NCI-H2107 treated with DMSO at 0.1 percent for 48 hours (cell line): ENCODE results near the gene GABPB1.
"Not testable (repeated sequence)": the region's sequence is repeated elsewhere in the genome, so short reads cannot be mapped to it uniquely, and the experiment has no call there.

ENCODE experiments used
- DNase-seq: peaks from one replicate; lab custom pipeline; 2025; ENCODE audit not compliant: unreplicated experiment; lab: John Stamatoyannopoulos, UW

The GABPB1 gene

DNA sequence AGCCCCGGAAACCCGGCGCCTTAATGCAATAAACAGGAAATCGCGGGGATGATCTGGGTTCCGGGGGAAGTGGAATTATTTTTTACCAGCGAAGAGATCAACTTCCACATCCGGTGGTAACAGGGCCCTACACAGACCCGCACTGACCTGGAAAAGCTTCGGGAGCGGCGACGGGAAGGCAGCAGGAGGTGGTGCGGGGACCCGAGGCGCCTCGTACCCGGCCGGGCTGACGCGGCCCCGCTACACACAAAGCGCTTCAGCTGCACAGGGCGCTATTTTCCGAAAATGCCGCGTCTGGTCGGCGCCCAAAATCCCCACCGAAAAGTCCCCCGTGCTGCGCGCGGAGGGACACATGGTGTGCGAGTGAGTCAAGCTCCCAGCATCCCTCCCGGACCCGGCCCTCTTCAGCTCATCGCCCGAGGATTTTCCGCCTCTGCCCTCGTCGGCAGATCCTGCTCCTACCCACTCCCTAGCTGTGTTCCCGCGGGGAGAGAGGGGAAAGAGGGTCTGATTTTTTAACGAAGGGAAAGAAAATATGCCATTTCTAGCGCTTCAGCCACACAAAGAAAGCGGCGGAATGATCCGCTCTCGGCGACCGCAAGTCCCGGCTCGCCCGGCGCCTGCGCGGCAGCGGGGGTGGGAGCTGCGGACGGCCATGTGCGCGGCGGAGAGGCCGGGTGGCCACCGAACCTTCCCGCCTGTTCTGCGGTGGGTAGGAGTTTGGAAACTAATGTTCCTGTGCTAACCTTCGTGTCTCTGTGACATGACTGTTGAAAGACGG lies at the start of gene GABPB1:
Gene GABPB1, minus strand, starts transcription at position 361 of the 781 bp plus-strand sequence. CDS start 45,400 bp downstream, outside the sequence.
- peak; percentile 47 for DNase-seq

DNA sequence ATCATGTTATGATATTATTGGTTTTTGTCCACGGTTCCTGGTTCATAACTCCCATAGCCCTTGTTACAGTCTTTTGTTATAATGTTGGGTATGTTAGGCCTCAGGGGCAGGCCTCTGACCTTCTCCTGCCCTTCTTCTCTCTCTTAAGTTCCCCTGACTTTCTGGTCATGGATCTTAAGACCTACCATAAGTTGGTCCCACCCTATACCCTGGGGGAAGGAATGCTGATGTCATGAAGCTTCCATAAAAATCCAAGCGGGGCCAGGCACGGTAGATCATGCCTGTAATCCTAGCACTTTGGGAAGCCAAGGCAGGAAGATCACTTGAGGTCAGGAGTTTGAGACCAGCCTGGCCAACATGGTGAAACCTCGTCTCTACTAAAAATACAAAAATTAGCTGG lies 36.6 kb upstream of the GABPB1 start:
- not testable (repeated sequence) for DNase-seq

DNA sequence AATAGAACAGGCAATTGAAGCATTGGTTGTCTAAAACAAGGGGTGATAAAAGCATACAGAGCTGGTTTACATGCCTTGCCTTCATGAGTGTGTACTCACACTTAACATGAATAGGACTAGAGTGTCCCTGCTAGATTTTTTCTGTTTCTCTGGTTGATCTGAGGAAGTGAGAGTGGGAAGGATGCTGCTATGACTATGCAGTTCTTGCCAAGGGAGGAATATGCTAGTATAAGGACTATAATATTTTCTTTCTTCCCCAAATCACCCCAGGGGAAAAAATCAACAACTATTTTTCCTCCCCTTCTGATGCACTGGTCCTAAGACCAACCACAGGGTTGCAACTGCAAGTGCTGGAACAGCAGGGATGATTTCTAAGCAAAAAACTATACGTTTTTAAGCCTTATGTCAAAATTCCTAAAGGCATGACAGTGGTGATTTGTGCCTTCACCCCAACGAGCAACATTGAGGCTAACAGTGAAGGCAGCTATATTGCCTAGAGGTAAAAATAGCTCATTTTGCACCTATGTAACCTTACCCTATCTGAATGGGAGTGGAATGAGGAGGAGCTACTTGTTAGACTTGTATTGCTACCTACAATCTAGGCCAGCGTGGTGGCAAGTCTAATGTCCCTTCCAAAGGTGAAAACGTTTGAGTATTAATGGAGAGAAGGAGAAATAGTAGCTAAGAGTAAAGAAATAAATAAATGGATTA lies 35.7 kb upstream of the GABPB1 start:
- DNase-seq, result no peak

DNA sequence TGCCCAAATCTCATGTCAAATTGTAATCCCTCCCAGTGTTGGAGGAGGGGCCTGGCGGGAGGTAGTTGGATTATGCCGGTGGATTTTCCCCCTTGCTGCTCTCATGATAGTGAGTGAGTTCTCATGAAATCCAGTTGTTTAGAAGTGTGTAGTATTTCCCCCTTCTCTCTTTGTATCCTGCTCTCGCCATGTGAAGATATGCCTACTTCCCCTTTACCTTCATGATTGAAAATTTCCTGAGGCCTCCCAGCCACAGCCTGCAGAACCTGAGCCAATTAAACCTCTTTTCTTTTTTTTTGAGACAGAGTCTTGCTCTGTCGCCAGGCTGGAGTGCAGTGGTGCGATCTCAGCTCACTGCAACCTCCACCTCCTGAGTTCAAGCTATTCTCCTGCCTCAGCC lies 27.4 kb upstream of the GABPB1 start:
- DNase-seq, result not testable (repeated sequence)

DNA sequence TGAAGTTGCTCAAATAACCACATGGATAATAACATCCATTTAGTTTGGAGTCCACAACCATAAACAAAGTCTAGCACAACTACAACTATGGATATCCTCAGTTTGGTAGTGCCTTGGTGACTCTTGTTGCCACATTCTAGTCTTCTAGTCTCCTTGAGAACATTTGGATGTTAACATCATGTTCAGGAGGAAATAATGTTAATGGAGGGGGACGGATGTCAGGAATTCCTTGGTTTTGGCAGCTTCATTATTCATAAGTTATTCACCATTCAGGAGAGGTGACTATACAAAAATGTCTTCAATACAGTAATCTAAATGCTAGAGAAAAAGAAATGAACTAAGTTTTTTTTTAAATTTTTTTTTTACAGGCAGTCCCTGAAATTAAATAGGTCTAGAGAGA lies 26.4 kb upstream of the GABPB1 start:
- no peak for DNase-seq

DNA sequence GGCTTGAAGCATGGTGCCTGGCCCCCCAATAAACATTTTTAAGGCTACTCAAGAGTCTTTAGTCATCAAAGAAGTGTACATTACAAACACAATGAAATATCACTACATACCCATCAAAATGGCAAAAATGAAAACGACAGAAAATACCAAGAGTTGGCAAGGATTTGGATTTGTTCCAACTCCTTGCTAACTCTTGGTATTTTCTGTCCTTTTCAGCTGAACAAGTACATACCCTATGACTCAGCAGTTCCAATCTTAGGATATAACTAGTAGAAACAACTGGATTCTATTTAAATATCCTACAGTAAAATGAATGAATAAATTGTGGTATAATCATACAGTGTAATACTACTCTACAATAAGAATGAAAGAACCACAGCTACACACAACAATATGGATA lies 25.1 kb upstream of the GABPB1 start:
- no peak for DNase-seq

DNA sequence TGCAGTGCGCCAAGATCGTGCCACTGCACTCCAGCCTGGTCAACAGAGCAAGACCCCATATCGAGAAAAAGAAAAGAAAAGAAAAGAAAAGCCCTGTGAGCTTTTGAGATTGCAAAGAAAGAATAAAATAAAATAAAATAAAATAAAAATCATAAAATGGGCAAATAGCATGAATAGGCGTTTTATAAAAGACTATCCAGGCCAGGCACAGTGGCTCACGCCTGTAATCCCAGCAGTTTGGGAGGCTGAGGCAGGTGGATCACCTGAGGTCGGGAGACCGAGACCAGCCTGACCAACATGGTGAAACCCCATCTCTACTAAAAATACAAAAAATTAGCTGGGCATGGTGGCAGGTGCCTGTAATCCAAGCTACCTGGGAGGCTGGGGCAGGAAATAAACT lies 24.4 kb upstream of the GABPB1 start:
- DNase-seq, result not testable (repeated sequence)

DNA sequence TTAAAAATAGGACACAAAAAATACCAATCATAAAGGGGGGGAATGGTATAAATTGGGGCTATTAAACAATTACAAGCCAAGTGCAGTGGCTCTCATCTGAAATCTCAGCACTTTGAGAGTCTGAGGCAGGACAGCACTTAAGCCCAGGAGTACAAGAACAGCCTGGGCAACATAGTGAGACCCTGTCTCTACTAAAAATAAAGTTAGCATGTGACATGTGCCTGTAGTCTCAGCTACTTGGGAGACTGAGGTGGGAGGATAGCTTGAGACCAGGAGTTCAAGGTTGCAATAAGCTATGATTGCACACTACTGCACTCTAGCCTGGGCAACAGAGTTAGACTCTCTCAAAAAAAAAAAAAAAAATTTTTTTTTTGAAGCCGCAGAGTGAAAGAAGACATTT lies 23.8 kb upstream of the GABPB1 start:
- no peak for DNase-seq

DNA sequence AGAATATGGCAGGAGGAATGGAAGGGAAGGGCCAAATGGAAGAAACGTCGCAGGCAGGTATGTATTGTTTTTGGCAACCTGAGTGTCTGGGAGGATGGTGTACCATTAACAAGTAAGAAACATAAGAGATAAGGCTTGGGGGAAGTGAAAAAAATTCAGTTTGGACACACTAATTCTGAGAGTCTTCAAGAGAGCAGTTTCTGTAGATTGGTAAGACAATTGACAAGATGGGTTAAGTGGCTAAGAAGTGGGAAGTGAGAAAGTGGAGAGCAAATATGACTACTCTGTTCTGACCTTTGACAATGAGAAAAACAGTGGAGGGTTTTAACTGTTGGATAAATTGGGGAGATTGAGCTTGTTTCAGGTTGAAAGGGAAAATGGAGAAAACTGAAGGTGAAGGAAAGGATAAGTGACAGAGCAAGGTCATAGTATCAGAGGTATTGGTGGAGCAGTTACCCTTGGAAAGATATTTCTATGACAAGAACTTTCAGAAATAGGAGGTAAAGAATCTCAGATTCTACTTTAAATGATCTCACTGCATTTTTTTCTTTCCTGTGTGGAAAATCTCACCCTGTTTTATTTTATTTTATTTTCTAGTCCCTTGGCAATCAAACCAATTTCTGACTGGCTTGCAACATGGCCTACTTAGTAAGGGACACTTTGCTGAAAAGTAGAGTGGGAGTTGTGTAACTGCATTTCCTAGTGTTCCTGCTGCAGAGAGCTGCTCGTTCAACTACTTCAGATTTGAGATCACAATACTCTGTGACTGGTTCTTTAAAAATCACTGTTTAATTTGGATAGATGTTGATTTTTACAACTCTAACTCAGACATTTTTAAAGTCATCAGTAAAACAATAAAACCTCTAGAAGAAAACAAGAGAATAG lies 23.1 kb upstream of the GABPB1 start:
- DNase-seq, result no peak

DNA sequence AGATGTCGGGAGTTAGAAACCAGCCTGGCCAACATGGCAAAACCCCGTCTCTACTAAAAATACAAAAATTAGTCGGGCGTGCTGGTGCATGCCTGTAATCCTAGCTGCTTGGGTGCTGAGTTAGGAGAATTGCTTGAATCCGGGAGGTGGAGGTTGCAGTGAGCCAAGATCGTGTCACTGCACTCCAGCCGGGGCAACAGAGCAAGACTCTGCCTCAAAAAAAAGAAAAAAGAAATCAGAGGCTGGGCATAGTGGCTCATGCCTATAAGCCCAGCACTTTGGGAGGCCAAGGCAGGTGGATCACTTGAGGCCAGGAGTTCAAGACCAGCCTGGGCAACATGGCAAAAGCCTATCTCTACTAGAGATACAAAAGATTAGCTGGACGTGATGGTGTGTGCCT lies 14.6 kb upstream of the GABPB1 start:
- not testable (repeated sequence) for DNase-seq

DNA sequence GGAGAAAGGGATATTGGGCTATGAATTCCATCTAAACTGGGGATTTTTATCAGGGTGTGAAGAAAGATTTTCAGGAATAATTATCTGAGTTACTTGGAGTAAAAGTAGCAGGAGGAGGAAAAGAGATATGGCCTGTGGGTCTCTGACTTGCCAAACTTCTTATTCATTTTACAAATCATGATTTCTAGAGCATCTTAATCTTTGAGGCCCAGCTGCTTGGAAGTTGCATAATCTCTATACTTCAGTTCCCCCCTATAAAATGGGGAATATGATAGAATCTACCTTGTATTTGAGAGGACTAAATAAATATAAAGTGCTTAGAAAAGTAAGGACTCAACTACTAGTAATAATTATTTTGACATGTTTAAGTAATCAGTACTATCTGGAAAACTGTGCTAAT lies 11.0 kb upstream of the GABPB1 start:
- DNase-seq, result no peak

DNA sequence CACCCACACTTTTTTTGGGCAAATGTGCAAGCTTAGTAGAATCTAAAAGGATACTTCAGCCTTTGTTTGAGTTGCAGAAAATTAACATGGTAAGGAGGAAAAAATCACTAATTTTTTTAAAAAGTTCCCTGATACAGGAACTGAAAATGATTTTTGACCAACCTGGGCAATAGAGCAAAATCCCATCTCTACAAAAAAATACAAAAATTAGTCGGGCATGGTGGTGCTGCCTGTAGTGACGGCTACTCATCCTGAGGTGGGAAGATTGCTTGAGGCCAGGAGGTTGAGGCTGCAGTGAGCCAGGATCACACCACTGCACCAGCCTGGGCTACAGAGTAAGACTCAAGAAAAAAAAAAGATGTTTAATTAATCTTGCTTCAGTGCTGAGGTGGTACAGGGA lies 10.6 kb upstream of the GABPB1 start:
- DNase-seq, result no peak

DNA sequence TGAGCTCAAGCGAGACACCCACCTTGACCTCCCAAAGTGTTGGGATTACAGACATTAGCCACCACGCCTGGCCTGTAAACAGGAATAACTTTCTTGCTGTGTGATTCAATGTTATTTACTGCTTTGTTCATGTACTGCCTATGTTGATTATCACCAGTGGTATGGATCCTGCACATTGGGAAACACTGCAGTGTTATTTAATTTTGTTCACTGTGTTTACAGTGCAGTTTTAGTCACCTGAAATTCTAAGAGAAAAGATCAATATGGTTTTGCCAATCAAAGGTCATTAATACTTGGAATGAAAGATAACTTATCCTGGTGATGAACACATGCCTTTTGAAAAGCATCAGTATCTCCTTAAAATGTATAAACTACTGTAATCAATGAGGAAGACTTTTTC lies 8.6 kb upstream of the GABPB1 start:
- no peak for DNase-seq

DNA sequence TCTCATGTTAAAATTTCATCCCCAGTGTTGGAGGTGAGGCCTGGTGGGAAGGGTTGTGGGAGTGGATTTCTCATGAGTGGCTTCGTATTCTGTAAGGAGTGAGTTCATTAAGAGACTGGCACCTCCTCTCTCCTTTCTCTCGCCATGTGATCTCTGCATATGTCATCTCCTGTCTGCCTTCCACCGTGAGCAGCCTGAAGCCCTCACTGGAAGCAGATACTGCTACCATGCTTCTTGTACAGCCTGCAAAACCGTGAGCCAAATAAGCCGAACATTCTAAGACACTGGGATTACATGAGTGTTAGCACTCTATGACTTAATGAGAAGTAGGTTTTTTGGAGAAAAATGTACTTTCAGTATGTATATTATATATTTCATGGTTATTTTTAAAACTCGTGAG lies 6.8 kb upstream of the GABPB1 start:
- no peak for DNase-seq

DNA sequence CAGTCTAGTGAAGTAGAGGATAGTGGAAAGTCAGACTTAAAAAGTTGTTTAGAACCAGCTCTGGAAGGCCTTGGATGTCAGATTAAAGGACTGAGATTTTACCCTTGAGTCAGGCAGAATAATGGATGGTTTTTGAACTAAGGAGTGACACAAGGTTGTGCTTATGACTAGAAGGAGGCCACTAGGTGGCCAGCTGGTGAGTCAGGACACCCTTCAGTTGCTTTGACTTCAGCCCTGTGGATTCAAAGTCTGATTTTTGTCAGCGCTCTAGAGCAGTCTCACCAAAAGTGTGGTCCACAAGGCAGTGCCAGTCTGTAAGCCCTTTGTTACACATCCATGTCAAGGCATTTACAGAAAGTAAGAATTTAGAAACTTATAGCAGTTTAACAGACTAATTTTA lies 3.8 kb upstream of the GABPB1 start:
- no peak for DNase-seq

DNA sequence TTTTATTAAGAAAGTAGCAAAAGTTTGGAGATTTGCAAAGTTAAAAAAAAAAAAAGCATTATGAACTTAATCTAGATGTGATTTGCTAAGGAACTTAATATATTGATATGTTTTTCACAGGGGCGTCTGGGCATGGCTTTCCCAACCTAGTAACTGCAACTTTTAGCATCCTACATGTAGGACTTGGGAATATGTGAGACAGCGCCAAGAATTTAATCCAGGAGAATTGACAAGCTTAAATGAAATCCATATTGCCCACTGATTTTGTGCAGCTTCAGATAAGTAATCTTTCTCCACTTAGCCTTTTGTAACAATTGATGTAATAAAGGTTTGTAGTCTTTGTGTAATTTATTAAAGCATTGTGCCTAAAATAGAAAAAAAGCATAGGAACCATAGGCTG lies 982 bp upstream of the GABPB1 start:
- DNase-seq, result no peak

DNA sequence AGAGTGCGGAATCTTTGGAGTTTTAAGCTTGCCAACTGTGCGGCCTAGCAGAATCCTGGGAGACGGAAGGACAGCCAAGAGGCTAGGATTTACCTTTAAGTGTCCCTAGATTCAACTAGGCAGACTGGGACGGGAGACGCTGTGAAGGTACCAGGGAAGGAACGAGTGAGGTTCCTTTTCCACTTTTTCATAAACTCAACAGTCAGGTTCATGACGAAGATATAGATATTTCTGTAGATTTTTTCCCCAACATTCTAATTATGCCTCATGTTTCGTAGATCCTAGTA lies 564 bp upstream of the GABPB1 start:
- DNase-seq, result no peak

DNA sequence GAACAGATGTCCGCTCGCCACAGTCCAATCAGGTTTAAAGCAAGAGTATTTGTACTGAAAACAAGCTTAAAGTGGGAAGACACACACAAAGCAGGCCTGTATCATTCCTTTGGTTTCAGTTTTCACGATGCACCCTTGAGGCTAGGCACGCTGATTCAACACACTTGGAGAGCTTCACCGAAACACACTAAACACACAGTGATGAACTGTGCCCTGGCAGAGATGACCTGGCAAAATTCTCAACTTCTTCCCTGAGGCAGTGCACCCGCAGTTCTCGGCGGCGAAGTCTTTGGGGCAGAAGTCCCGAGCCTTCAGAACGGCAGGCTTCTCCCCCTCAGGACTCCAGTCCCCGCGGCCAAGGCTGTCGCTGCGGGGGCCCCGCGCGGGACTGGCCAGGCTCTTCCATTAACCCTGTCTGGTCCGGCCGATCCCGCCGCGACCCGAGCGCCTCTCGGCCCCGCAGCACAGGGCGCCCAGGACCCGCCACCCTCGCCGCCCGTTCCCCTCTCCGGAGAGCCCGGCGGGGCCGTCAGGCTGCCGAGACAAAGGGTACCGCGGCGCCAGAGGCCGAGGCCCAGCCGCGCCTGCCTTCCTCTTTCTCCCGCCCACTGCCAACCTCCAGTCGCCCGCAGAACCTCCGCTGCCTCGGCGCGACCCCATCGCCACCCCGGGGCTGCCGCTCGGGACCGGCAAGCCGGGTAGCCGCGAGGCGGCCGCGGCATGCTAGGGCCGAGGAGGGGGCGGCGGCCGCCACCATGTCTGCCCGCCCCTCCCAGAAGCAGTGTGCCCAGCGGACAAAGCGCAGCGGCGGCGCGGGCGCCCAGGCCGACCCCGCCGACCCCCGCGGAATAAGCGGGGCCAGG lies 792 bp downstream of the GABPB1 start:
- no peak for DNase-seq

DNA sequence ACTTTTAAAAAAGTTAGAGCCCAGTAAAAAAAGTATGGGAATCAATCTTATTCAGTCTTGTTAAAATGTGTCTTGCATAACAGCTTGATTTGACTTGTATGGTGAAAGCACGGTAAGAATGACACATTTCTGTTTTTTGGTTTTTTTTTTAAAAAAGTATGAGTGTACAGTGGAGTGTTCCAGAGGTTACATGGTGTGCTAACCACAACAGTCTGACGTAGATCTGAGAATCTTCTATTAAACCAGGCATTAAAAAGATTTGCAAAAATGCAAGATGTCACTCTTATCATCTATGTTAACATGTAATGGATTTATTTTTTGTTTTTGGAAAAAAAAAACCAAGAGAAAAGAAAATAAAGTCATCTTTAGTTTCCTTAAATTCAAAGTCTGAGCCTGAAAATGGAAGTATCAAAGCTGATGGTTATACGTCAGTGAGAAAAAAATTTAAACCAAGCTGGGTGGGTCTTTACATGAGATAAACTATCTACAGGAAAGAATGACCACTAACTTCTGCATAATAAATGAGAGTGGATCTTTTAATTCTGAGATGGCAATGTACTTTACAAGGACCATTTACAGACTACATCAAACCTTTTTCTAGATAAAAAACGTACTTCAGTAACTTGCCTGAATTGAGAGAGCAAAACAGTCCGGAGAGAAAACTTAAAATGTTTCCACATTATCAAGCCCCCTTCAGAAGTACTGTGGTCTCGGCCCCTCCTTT lies 1.6 kb downstream of the GABPB1 start:
- no peak for DNase-seq

DNA sequence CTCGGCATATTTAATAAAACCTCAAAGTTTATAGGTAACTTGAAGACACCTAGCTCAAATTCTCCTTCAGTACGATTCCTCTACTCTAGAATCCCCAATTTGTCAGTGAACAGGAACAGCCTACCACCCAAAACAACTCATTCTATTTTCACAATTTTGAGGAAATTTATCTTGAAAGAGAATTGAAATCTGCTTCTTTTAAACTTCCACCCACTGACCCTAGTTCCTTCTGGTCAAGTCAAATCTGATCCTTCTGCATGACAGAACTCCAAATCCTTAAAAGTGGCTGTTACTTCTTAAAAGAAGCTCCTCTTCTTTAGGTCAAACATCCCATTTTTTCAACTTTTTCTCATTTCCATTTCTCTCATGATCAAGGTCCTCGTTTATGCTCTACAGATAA lies 4.4 kb downstream of the GABPB1 start:
- no peak for DNase-seq
